Right forelimb (tissue), 1 donor: ENCODE measurements around the gene LSAMP.

Source experiments
- DNase-seq: peaks from one replicate; pipeline ENCODE4 v3.0.0-alpha.2; 2018

The LSAMP gene

DNA sequence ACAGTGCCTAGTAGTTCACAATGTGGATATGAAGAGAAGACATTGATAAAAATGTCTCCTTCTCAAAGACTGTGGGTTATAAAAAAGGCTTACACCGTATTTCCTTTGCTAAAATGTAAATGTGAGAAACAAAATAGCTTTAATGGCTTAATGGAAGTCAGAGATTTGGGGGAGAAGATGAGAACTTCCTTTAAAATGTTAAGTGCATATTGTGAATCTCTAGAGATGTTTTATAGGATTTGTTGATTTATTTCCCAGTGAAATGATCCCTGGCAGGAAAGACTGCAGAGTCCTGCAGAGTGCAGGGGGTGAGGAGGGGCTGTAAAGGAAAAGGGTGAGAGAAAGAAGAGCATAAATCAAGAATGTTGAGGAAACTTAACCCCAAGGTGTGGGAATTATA is 516.9 kb downstream of the LSAMP start:
- DNase-seq = no peak

- no peak for DNase-seq
These were observed 518.1 kb downstream of the LSAMP start for GRCh38 chr3:115927197-115927596.

GRCh38 chr3:115922681-115923347 is 522.5 kb downstream of the LSAMP start:
- no peak for DNase-seq

DNA sequence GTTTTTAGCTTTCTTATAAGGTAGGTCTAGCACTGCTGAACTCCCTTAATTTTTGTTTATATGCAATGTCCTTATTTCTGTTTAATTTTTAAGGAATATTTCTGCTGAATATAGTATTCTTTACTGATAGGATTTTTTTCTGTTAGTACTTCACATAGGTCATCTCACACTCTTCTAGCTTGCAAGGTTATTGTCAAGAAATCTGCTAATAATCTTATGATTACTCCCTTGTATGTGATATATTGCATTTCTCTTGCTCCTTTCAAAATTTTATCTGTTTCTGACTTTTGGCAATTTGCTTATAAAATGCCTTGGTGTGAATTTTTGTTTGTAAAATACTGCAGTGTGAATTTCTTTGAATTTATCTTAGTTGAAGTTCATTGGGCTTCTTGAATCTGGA is 523.6 kb downstream of the LSAMP start:
- DNase-seq = no peak

DNA sequence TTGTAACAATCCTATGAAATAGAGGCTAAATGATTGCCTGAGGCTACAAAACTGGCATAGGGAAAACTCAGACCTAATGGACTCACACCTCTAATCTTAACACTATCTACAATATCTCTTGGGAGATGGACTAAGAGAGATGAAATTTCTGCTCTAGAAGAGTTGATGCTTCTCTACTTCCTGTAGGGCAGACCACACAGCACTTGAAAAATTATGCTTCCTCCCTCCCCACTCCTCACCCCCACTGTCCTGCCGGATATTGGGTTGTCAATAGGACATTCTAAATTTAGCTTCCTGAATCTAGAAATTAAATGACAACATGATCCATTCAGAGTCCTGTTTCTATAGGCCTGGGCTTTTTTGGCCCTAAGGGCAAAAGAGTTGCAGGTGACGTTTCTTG is 526.4 kb downstream of the LSAMP start:
- DNase-seq = no peak

DNA sequence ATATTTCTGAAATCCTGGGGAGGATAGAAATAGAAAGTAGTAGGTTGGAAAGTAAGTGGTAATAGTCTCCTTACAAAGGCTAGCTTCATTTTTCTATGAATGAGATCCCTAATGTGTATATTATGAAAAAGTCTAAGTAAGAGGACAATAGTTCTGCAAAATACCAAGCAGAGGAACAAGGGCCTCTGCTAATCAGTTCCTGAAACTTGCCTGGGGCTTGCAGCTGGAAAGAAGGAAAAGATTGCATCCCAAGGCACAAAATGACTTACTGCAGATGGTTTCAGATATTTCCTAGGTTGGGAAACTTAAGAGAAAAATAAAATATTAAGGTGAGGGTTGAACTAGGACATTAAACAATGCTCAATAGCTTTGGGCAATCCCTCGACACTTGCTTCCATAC is 528.4 kb downstream of the LSAMP start:
- DNase-seq = no peak

GRCh38 chr3:115915061-115915460 is 530.2 kb downstream of the LSAMP start:
- DNase-seq = no peak

- DNase-seq = no peak
These were observed 532.1 kb downstream of the LSAMP start for GRCh38 chr3:115913069-115913686.

GRCh38 chr3:115912372-115912771 is 532.9 kb downstream of the LSAMP start:
- DNase-seq = no peak

DNA sequence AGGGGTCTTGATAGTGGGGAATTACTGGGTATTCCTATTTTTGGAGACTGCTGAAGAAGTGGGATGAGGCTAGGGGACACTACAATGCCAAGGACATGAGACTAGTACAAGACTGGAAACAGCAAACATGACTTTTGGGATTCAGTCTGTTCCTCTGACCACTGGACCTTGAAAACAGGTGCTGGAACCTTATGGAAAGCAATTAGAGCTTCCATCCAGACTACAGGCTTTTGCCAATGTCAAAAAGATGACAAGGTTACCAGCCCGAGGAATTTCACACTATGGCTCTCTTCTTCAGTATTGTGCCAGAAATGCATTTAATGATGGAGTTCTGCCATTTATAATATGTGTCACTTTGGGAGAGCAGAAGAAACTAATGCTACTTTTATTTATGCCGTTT is 539.4 kb downstream of the LSAMP start:
- no peak for DNase-seq

DNA sequence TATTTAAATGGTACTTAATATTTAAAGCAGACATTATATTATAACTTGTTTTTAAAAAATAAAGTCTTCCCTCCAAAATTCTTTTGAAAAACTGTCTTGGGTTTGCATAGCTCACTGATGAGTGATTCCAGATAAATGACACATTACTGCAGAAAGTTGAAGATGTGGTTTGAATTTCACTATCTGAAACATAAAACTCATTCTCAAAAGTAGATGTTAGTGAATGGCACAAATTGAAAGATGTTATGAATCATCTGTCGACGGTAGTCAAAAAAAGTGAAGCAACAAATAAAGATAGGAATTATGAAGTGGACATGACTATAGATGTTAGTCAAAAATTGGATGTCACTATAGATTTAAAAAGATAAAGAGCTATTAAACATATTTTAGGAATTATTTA is 541.4 kb downstream of the LSAMP start:
- no peak for DNase-seq

DNA sequence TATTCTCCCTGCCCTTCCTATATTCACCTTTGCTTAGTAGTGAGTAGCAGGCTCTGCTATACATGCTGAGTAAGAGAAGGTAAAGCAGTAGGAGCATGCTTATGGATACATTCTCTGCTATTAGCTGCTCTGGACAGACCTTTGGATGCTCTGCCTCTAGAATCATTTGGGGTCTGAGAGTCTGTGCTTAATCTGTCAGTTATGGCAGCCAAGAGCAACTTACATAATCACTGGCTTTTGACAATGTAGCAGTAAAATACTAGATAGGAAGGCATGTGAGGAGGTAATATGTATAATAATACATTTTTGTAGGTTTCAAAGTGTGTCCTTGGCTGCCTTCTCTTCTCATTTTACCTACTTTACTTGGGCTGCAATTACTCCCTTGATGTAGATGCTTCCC is 544.3 kb downstream of the LSAMP start:
- DNase-seq = no peak

DNA sequence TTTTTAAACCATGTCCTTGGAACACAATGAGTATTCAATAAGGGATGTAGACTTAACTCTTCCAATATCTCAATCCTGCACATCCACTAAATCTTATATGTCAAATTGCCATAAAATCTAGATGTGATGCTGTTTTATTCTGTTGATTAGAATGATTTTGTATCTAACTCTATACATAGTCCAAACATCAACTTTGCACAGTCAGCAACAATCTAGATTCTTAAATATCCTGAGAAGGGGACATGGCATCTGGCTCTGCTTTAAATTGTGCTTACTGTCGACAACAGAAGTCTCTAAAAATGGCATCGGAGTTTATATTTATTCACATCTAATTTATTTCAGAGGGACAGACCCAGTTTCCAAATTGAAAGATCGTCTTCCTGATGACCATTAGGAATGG is 545.8 kb downstream of the LSAMP start:
- DNase-seq = no peak

GRCh38 chr3:115898656-115899410 is 546.5 kb downstream of the LSAMP start:
- no peak for DNase-seq

DNA sequence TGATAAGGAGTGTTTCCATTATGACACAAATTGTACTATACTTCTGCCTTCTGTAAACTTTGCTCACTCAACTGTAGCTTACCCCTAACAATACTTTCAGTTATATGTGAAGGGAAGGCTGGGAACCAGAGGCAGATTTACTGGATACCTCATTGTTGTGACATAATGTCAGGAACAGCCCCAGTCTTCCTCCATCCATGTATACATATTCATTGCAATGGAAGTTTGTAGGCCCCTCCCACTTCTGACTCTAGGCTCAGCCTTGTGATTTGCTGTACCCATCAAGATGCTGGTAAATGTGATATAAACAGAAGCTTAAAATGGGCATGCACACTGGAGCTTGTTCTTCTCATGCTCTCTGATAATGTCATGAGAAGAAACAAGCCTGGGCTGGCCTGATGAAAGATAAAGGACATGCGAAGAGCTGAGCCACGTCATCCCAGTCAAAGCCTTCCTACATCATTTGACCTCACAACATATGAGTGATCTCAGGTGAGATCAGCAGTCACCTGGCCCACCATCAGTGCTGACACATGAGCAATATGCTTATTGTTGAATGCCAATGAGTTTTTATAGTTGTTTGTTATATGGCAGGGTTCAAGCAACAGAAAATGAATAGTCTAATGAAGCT is 554.2 kb downstream of the LSAMP start:
- no peak for DNase-seq

DNA sequence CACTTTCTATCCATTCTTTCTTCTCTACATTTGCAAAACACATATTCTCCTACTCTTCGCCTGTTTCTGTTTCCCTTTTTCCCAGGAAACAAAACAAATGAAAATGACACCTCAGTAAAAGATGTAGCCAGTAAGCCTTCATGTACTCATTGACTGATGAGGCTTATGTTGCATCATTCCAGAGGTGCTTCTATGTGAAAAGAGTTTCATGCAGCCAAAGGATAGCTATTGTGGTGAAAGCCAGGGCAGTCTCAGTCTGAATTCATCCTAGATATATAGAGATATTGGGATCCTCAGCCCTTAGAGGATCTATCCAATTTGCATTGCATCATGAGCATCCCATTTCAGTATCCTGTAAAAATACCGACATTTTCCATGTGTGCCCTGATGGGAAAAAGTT is 554.7 kb downstream of the LSAMP start:
- DNase-seq = no peak

DNA sequence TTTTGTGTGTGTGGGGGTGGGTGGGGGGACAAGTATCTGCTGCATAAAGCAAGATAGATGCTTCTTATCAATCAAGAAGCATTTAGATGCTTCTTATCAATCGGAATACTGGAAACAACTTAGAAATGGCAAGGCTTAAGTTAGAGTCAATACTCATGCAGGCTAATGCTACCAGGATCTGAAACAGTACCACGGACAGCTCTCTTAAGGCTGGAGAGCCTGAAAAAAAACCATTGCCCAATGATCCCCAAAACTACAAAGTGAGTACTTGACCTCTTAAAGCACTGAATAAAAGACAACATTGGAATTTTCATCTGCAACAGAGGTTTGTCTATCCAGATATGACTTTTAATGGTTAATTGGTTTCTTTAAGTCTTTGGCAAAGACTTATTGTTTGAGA is 559.7 kb downstream of the LSAMP start:
- DNase-seq = no peak

DNA sequence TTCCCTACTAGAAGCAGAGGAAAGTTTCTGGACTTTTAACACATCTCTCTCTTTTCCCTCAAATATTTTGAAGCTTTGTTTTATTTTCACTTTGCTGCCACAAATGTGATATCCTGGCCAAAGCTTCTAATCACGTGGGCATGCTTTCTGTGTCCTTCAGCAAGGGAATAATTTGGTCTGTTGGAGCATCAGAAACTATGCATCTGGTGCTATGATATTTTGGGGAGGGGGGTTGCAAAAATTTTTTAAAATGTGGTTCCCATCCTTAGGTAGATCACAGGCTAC is 567.7 kb downstream of the LSAMP start:
- no peak for DNase-seq

DNA sequence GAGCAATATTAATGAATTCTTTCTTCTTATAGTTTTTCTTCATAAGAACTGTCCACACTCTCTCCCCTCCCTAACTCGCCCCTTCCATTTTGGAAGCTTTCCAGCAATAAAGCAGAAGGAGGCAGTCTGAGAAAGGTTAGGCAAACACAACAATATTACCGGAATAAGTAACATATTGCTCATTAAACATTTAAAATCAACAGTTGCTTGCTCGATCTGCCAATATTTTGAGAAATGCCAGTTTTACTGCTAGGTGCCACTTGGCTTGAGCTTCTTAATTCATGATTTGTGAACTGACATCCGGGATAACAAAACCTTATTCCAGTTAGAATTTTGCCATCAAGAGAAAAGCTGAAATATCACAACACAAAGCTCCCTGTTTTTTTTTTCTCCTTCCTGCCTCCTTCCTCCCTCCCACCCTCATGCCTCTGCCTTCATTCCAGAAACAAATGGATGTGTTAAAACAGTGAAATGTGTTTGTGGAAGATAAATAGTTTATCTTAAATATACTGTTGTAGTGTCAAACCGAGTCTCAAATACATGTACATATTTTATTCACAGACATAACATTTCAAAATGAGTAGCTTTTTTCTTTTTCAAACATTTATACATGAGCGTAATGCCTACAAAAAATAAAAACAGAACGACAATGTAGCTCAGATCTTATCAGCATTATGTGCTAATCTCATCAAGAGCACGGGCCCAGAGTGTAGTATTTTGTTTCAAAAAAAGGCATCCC is 568.2 kb downstream of the LSAMP start:
- DNase-seq = no peak

DNA sequence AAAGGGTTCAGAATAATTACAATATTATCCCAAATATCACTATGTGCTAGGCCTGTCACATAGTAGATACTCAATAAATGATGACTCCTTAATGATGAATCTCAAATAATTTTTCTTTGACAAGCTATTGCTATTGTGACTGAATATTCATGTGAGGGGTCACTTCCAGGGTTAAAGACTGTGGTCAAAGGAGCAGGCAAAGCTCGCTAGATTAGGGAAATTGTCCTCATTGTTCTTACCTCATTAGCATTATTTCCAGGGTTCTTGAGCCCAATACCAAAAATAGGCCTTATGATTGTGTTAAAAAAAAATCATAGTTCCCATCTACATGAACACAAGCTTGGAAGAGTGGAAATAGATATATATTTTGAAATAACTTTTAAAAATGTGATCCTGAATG is 569.8 kb downstream of the LSAMP start:
- DNase-seq = no peak

DNA sequence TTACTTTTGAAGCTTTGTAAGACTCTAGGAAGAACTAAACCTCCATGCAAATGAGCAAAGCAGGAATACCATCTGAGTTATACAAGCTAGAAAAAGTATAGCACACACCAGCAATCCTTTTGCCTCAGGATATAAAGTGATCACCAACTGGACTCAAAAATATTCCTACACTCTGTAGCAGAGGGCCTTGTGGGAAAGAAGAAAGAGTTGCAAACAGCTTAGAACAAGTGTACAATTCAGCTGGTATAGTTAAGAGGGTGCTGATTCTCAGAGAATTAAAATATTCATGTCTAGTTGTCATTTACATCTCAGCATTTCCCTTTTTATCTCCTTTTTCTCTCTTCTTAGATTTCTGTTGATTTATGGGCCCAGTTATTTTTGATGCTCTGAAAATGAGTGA is 573.6 kb downstream of the LSAMP start:
- no peak for DNase-seq

DNA sequence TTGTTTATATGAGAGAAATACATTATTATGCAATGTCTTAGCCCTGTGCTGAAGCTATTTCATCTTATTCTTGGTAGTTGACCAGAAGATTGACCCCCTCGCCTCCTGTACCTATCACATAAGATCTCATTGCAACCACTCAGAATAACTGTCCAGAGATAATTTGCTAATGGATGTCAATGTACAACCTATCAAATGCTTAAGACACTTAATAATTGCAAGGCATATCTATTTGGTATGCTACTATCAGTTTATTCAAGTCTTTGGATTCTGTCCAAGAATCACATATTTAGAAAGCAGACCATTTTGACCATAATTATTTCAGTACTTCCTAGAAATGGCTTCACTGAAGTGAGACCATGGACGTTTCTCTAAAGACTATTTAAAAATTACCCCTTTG is 580.4 kb downstream of the LSAMP start:
- DNase-seq = no peak

DNA sequence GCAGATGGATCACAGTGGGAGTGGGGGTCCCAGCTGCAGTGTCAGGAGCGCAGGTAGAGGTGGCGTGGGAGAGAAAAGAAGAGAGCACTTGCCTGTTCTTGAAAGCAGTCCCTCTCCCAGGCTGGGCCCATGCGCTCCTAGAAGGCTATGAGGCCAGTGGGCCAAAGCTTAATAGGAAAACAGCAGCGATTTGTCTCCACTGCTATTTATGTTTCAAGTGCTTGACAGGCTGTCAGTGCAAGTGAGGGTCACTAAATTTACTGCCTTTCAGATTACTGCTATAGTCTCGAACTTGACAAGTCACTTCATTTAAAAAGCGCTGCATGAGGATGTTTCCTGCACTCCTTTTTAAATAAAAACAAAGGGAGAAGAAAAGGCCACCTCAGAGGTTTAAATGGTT is 582.4 kb downstream of the LSAMP start:
- no peak for DNase-seq
